HG02798 (cell line): ENCODE results near the gene SELENOF.
A peak's percentile ranks its signal among the peaks of the same experiment; 100 is the strongest.

Source experiments
- ATAC-seq: cut with Tn5 transposase; IDR thresholded peaks from one replicate; pipeline ENCODE4 v1.9.1; 2021; ENCODE audit warnings: mild to moderate bottlenecking; ENCODE audit not compliant: unreplicated experiment, poor library complexity

Gene SELENOF

GRCh38 chr1:86913896-86914600, at the start of gene SELENOF:
SELENOF (minus strand) TSS chr1:86914126; CDS start chr1:86914111, 15 bp downstream.
- ATAC-seq = peak; percentile 90

GRCh38 chr1:86960548-86960947, 46.6 kb upstream of the SELENOF start:
- no peak for ATAC-seq

- ATAC-seq = no peak
These were observed 43.3 kb upstream of the SELENOF start for GRCh38 chr1:86957221-86957620.

DNA sequence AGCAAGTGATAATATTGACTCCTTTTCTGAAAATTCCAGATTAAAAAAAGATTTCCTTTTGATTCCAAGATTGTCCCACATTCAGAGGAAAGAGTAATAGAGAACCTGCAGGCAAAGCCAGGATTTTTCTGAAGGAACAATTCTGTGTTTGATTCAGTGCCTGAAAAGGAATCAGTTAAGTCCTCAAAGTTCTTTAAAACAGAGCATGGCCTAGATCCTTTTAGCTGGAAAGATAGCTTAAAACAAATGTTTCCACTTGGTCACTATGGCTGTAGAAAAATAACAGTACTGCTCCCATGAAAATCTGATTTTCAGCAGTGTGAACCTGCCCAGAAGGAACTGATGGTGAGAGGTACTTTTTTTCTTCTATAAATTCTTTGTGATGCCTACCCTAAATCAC, 42.3 kb upstream of the SELENOF start:
- no peak for ATAC-seq

DNA sequence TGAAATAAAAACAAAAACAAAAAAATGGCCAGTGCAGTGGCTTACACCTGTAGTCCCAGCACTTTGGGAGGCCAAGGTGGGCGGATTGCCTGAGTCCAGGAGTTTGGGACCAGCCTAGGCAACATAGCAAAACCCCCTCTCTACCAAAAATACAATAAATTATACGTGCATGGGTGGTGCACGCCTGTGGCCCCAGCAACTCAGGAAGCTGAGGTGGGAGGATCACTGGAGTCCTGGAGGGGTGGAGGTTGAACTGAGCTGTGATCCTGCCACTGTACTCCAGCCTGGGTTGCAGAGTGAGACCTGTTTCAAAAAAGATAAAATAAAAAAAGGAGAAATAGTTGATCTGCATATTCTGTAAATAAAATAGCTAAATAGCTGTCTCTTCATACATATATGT, 41.8 kb upstream of the SELENOF start:
- no peak for ATAC-seq

GRCh38 chr1:86953167-86953566, 39.2 kb upstream of the SELENOF start:
- no peak for ATAC-seq

DNA sequence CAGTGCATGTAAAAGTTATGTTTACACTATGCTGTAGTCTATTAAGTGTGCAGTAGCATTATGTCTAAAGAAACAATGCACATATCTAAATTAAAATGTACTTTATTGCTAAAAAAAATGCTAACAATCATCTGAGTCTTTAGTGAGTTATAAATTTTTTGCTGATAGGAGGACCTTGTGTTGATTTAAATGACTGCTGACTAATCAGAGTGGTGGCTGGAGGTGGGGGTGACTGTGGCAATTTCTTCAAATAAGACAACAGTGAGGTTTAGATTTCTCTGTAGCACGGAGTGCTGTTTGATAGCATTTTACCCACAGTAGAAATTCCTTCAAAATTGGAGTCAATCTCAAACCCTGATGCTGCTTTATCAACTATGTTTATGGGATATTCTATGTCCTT, 37.5 kb upstream of the SELENOF start:
- no peak for ATAC-seq

- no peak for ATAC-seq
These were observed 36.9 kb upstream of the SELENOF start for GRCh38 chr1:86950712-86951419.

DNA sequence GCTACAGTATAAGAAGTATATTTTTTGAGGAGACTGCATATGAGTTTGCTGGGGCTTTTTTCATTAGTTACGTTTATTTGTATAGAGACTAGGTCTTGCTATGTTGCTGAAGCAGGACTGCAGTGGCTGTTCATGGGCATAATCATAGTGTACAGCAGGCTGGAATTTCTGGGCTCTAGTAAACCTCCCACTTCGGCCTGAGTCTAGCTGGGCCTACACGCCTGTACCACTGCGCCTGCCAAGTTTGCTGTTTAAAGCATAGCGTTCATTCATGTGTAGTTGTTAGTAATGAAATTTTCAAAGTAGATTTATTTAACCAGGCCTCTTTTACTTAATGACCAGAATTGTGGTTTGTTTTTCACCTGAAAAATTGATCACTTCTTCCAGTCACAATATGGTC, 34.3 kb upstream of the SELENOF start:
- no peak for ATAC-seq

GRCh38 chr1:86942743-86943142, 28.8 kb upstream of the SELENOF start:
- no peak for ATAC-seq

DNA sequence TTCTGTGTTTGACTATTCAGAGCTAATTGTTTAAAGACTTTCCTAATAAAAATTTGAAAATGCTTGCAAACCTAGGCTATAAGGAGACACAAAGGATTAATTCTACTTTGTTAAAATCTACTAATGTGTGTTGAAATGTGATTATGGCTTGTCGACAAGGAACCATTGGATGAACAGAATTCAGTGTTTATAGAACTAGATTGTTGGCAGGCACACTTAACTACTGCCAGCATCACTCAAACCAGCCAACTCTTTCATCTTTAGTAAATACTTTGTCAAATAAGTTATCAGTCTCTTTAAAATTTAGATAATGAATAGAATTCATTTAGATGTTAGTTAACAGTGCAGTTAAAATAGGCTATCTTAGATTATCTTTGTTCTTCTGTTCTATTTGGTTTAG, 28.1 kb upstream of the SELENOF start:
- ATAC-seq = no peak

DNA sequence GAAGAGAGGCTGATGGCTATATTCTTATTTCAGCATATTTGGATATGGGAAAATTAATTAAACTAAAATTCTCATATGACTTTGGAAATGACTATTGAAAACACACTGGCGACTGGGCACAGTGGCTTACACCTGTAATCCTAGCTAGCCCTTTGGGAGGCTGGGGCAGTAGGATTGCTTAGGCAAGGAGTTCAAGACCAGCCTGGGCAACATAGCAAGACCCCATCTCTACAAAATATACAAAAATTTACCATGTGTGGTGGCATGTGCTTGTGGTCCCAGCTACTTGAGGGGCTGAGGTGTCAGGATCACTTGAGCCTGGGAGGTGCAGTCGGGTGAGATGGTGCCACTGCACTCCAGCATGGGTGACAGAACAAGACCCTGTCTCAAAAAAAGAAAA, 26.7 kb upstream of the SELENOF start:
- no peak for ATAC-seq

GRCh38 chr1:86939406-86939805, 25.5 kb upstream of the SELENOF start:
- no peak for ATAC-seq

- ATAC-seq = no peak
These were observed 24.9 kb upstream of the SELENOF start for GRCh38 chr1:86938855-86939254.

DNA sequence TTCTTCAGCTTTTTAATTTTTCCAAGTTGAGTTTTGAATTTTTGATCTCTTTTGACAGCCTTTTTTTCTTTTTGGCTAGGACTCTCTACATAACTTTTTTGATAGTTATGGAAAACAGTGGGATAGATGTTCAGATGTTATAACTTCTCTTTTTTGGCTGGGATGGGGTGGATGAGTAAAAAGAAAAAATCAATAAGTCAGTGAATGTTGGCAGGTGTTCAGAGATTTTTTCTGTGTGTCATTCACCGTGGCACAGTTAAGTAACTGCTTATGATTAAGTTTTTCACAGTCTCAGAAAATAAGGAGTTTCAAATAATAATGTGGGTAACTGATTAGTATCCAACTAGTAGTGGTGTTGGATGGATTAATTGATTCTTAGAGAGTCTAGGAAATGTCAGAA, 24.5 kb upstream of the SELENOF start:
- no peak for ATAC-seq

DNA sequence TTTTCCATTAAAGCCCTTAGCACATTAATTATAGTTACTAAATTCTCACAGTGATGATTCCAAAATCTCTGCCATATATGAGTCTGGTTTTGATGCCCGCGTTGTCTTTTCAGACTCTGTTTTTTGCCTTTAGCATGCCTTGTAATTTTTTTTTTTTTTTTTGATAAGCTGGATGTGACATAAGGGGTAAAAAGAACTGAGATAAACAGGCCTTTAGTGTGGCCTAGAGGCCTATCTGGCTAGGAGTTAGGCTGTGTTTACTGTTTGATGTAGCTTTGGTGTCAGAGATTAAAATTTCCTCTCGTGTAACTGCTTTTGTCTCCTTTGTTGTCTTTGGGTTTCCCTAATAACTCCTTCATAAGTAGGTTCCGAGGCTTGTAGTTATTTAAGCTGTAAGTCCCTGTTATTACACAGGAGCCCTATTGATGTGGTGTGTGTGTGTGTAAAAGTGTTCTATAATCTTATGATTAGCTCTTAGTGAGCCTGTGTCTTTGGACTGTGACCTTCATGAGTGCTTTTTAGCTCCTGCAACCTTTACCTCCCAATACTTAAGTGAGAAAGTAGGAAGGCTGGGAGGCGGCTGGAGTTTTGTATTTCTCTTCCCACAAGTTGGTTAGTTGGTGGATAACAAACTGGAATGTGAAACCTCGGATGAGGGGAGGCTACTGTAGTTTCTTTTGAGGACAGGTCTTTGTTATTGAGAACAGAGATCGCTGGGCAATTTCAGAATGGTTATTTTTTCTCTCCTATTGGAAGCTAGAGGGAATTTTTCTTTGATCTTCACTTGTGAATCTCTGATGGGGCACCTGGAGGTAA, 19.8 kb upstream of the SELENOF start:
- no peak for ATAC-seq

DNA sequence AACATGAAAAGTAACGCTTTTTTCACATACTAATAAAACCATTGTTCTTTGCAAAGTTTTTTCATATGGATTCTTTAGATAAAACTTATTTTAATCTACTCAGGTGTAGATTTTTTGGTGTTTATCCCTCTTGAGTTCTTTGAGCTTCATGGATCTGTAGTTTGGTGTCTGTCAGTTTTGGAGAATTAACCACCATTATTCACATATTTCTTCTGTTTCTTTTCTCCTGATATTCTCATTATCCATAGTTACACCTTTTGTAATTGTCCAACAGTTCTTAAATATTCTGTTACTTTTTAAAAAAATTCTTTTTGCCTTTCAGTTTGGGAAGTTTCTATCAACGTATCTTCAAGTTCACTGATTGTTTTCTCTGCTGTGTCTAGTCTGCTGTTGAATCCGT, 19.1 kb upstream of the SELENOF start:
- no peak for ATAC-seq

DNA sequence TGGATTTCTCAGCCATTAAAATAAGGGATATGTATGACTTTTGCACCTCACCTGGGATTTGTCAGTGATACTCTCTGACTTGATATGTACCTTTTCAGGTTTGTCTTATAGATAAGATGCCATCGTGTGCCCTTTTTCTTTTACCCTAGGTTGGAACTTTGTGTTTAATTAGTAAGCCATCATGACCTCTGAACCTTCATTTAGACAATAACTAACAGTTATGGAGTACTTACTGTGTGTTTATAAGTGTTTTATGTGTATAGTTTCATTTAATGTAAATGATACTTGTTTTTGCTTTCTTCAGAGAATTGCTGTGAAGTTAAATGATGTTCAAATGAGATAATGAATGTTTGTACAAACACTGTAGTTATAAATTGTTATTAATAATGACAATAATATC, 14.9 kb upstream of the SELENOF start:
- ATAC-seq = no peak

- ATAC-seq = no peak
These were observed 13.0 kb upstream of the SELENOF start for GRCh38 chr1:86926883-86927282.

GRCh38 chr1:86925742-86926141, 11.8 kb upstream of the SELENOF start:
- ATAC-seq = no peak

- ATAC-seq = no peak
These were observed 10.5 kb upstream of the SELENOF start for GRCh38 chr1:86924324-86924960.
